Activated CD8-positive, alpha-beta memory T cell treated with anti-CD3 and anti-CD28 coated beads for 36 hours (primary cell): ENCODE data around the gene WFIKKN1. TPM values are rescaled to one million over a fixed set of nuclear protein-coding genes. Genes with fewer than 3 reads are reported as not detected.

ENCODE experiments used
- CTCF ChIA-PET: fragments of 350-600 bp; sonication (Branson Sonifier 250); formaldehyde crosslinking; loops from one replicate; lab custom pipeline; 2021; ENCODE audit warnings: antibody characterized with exemption; lab: Charles Lee
- POLR2A ChIA-PET: fragments of 350-600 bp; sonication (Branson Sonifier 250); formaldehyde crosslinking; loops from one replicate; lab custom pipeline; 2021; ENCODE audit warnings: antibody characterized with exemption; lab: Charles Lee
- total RNA-seq, 2 experiments: library from RNA; stranded (reverse); gene quantifications; one replicate each; pipeline ENCODE4 v1.2.3, GENCODE V29; 2021

The WFIKKN1 gene
- total RNA-seq, 2 experiments from 2014 or later: 0.15 to 0.19 TPM

DNA sequence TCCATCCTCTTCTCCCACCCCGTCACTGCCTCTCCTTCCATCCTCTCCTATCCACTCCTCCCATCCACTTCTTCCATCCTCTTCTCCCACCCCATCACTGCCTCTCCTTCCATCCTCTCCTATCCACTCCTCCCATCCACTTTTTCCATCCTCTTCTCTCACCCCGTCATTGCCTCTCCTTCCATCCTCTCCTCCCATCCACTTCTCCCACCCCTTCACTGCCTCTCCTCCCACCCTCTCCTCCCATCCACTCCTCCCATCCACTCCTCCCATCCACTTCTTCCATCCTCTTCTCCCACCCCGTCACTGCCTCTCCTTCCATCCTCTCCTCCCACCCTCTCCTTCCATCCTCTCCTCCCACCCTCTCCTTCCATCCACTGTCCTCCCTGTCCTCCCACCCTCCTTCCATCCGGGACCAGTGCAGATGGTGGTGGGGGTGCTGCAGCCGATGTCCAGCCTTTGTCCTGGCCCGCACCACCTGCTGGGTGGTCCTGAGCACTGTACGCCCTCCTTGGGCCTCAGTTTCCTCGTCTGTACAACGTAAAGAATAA lies 1.1 kb downstream of the WFIKKN1 start:
- POLR2A ChIA-PET: no interaction called here

GRCh38 chr16:632486-633335 lies 1.9 kb downstream of the WFIKKN1 start:
- CTCF ChIA-PET: interaction anchor here (0.6 kb wide), 1 partner anchor 1836 kb away, joined by 4 read pairs; no protein-coding TSS in a partner anchor
- POLR2A ChIA-PET: no interaction called here

More for the DNA sequence above, 1.1 kb downstream of the WFIKKN1 start:
- CTCF ChIA-PET: interaction anchor here (0.6 kb wide), 1 partner anchor 1836 kb away, joined by 4 read pairs; no protein-coding TSS in a partner anchor

GRCh38 chr16:633336-634050 lies 2.7 kb downstream of the WFIKKN1 start:
- POLR2A ChIA-PET: interaction anchor here (1.0 kb wide), 1 partner anchor 95 kb away, joined by 3 read pairs; no protein-coding TSS in a partner anchor
- CTCF ChIA-PET: interaction anchor here (0.8 kb wide), 1 partner anchor 52 kb away, joined by 3 read pairs; no protein-coding TSS in a partner anchor

DNA sequence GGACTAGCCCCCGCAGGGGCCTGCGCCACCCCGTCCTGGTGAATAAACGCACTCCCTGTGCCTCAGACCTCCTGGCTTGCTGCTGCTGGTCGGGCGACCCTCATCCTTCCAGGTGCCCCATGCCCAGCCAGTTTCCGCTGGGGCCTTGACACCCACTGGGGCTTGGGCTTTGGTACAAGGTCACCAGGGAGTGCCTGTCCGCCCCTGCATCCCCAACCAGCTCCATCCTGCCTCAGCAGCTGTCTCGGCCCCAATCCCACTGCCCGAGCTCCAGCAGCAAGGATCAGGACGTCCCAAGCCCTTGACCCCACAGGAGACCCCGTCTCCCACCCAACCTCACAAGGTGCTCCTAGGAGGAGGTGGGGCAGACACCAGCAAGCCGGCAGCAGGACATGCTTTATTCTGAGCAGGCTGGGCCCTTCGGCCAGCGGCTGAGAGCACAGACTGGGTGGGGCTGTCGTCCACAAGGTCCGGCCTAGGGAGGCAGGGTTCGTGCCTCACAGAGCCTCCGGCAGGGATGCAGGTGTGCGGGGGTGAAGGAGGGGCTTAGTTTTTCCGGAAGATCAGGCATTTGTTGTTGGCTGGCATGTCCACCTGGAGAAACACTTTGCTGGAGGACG lies 3.4 kb downstream of the WFIKKN1 start:
- ChIA-PET CTCF (interaction anchor here (0.8 kb wide), 1 partner anchor 53 kb away, joined by 3 read pairs; no protein-coding TSS in a partner anchor), POLR2A (interaction anchor here (1.0 kb wide), 1 partner anchor 94 kb away, joined by 3 read pairs; no protein-coding TSS in a partner anchor)

- POLR2A ChIA-PET: no interaction called here
- CTCF ChIA-PET: no interaction called here
Measured at GRCh38 chr16:634996-635395, 4.2 kb downstream of the WFIKKN1 start.

- ChIA-PET CTCF (interaction anchor here (0.6 to 2.1 kb wide), 3 partner anchors 13 to 89 kb away, joined by 3 to 14 read pairs (median 4); partner anchors contain the start of gene WDR90), POLR2A (interaction anchor here (1.0 to 1.5 kb wide), 2 partner anchors 43 to 45 kb away, joined by 3 to 4 read pairs; partner anchors contain the start of gene STUB1)
Measured at GRCh38 chr16:635573-636205, 4.9 kb downstream of the WFIKKN1 start.

GRCh38 chr16:636206-637080 lies 5.7 kb downstream of the WFIKKN1 start, which contains the start of gene METTL26:
METTL26 (minus strand) TSS chr16:636305; CDS start chr16:636290, 15 bp downstream.
- CTCF ChIA-PET: interaction anchor here (0.6 to 2.1 kb wide), 4 partner anchors 12 to 45 kb away, joined by 3 to 14 read pairs (median 4); partner anchors contain the start of genes RHOT2 and WDR90
- POLR2A ChIA-PET: interaction anchor here (0.5 to 1.8 kb wide), 10 partner anchors 14 to 583 kb away, joined by 3 to 5 read pairs (median 4); partner anchors contain the start of genes POLR3K, RHBDL1, RHOT2 and SNRNP25

GRCh38 chr16:637081-638018 lies 6.6 kb downstream of the WFIKKN1 start:
- POLR2A ChIA-PET: interaction anchor here (0.9 to 1.8 kb wide), 6 partner anchors 13 to 110 kb away, joined by 3 to 5 read pairs (median 4); partner anchors contain the start of genes RHOT2 and WDR90
- CTCF ChIA-PET: interaction anchor here (1.0 to 2.1 kb wide), 3 partner anchors 10 to 31 kb away, joined by 4 to 14 read pairs (median 5); partner anchors contain the start of genes RHOT2 and WDR90

DNA sequence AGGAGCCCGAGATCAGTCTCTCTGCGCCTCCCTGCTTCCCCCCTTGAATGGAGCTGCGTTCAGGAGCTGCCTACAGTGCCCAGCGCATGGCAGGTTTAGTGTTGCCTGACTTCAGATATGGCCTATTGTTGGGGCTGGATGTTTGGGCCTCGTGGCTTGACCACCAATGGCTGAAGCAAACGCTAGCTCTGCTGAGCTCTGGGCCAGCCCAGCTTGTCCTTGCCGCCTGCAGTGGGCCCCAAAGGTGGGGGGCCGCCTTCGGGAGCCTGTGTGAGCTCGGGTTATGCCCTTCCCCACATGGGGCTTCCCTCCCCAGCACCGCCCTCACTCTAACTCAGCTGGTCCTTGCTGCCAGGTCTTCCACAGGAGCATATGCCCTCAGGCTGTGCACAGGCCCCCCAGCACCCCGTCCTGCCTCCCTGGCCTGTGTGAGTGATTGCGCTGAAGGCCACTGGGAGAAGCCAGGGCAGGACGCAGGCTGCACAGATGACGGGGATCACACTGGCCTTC lies 7.3 kb downstream of the WFIKKN1 start:
- ChIA-PET CTCF (interaction anchor here (1.0 kb wide), 1 partner anchor 9 kb away, joined by 4 read pairs; no protein-coding TSS in a partner anchor), POLR2A (interaction anchor here (1.8 kb wide), 1 partner anchor 30 kb away, joined by 4 read pairs; the partner anchor contains the start of gene RHOT2)

GRCh38 chr16:638836-639235 lies 8.1 kb downstream of the WFIKKN1 start:
- POLR2A ChIA-PET: no interaction called here
- CTCF ChIA-PET: interaction anchor here (1.0 to 1.4 kb wide), 2 partner anchors 9 to 30 kb away, joined by 3 to 4 read pairs; partner anchors contain the start of gene RHOT2

- ChIA-PET CTCF (no interaction called here), POLR2A (interaction anchor here (0.7 kb wide), 1 partner anchor 55 kb away, joined by 5 read pairs; no protein-coding TSS in a partner anchor)
Measured at GRCh38 chr16:640614-641013, 9.8 kb downstream of the WFIKKN1 start.

- POLR2A ChIA-PET: no interaction called here
- CTCF ChIA-PET: interaction anchor here (0.8 kb wide), 1 partner anchor 39 kb away, joined by 3 read pairs; no protein-coding TSS in a partner anchor
Measured at GRCh38 chr16:641326-642188, 10.8 kb downstream of the WFIKKN1 start, which contains the start of gene MCRIP2. MCRIP2 (plus strand) TSS chr16:641828; CDS start chr16:641992, 164 bp downstream.

GRCh38 chr16:642189-643049 lies 11.6 kb downstream of the WFIKKN1 start:
- POLR2A ChIA-PET: no interaction called here
- CTCF ChIA-PET: interaction anchor here (0.8 kb wide), 1 partner anchor 40 kb away, joined by 3 read pairs; no protein-coding TSS in a partner anchor
